DMS153 treated with DMSO at 0.1 percent for 48 hours (cell line): ENCODE results near the gene RAD50.
"Not testable (repeated sequence)": the region's sequence is repeated elsewhere in the genome, so short reads cannot be mapped to it uniquely, and the experiment has no call there.

Experiments
- DNase-seq: peaks from one replicate; lab custom pipeline; 2025; ENCODE audit not compliant: unreplicated experiment; lab: John Stamatoyannopoulos, UW

The RAD50 gene

DNA sequence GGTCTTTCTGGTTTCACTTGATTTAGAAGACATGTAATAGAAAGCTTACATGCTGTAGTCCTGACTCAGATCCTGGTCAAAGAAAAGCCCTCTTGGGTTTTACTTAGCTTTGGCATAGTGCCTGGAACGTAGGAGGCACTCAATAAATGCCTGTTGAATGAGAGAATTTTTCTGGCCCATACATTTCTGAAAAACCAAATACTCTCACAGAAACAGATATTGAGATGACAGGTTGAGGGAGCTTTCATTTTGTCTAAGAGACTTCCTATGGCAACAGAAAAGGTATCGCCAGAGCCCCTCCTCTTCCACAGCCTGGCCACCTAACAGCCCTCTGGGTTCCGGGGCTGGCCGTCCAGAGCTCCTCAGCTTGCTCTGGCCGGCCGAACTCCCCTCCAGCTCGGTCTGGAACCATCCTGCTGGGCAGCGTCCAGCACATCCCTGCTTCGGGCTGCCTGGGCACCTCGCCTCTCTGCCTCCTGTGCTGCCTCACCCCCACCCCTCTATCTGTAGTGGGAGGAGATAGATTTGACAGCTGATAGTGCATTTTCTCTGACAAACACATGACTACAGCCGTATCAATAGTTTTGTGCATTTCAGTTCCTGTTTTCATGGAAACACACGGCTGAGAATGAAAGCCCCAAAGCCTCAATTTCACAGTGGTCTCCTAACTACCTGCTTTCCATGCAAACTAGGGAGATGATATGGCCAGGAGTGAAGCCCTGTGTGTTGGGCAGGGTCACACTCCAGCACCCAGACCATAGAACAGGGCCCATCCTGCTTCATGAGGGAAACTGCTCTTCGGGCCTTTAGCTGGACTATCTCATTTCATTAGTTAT lies 118.1 kb downstream of the RAD50 start:
- no peak for DNase-seq

DNA sequence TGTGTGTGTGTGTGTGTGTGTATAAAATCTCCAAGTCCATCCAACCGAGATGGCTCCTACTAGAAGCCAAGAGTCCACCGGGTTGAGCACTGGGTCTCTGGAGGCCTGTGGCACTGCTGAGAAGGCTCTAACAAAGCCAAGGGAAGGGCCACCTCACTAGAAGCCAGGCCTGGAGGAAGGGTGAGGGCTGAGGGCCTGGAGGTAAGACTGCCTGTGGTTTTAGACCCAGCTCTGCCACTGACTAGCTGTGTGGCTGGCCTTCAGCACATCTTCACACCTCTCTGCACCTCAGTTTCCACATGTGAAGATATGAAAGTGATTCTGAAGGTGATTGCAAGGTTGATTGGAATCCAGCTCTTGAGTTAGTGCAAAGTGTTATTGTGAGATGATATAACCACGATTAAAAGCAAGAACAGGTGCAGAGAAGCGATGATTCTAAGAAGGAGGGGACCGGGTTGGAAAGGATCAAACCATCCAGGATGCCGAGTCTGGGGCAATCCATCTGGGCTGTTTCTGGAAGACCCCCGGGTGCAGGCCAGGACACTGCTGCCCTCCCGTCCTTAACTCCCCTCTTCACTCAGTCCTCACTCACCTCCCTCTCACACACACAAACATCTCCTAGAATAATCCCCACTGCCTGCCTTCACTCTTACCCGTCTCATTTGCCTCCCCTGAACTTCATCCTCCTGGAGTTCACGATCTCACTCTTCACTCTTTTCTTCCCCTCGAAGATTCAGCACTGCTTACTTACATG lies 119.3 kb downstream of the RAD50 start:
- DNase-seq = no peak

- no peak for DNase-seq
Observed at GRCh38 chr5:132677191-132677590, 120.4 kb downstream of the RAD50 start.

GRCh38 chr5:132677682-132678400 lies 121.1 kb downstream of the RAD50 start:
- DNase-seq = no peak

GRCh38 chr5:132678735-132679134 lies 122.0 kb downstream of the RAD50 start:
- DNase-seq = no peak

GRCh38 chr5:132679166-132679565 lies 122.4 kb downstream of the RAD50 start:
- DNase-seq = no peak

GRCh38 chr5:132679717-132680380 lies 123.1 kb downstream of the RAD50 start:
- DNase-seq = no peak

GRCh38 chr5:132680780-132681475 lies 124.2 kb downstream of the RAD50 start:
- DNase-seq = no peak

DNA sequence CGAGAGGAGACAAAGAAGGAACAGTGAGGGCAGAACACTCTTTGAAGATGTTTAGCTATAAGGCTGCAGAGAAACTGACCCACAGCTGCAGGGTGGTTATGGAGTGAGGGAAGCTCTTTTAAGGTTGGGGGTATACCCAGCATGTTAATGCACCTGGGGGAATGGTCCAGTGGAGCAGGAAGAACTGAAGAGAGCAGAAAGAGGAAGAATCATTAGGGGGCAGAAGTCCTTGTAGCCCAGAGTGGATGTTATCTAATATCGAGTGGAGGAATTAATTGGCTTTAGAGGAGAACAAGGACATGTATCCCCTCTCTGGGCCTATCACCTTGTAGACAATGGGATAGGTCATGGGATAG lies 124.7 kb downstream of the RAD50 start:
- no peak for DNase-seq

- DNase-seq = no peak
Observed at GRCh38 chr5:132681983-132682382, 125.2 kb downstream of the RAD50 start.

DNA sequence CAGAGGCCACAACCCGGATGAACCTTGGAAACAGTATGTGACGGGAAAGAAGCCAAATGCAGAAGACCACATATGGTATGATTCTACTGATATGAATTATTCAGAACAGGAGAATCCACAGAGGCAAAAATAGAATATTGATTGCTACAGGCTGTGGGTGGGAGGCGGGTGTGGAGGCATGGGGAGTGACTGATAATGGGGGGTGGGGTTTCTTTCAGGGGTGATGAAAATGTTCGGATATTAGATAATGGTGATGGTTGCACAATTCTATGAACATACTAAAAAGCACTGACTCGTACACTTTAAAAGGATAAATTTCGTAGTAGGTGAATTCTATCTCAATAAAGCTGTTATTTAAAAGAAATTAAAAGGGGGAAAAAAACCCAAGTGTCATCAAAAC lies 127.7 kb downstream of the RAD50 start:
- DNase-seq = no peak

- DNase-seq = no peak
Observed at GRCh38 chr5:132684922-132685720, 128.3 kb downstream of the RAD50 start.

DNA sequence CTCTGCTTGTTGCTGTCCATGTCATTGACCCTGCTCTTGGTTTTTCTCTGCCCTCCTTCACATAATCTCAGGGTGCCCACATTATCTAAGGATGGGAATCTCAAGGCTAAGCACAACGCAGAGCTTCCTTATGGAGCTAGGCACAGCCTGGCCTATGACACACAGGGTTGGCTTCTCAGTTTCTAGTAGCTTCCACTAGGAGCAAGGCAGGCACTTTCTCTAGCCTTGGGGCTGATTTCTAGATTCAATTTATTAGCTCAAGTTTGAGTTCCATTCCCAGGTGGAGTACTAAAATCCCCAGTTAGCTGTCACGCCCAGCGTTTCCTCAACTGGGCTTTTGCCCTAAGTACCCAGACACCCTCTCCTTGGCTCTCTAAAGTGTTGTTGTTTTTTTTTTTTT lies 129.4 kb downstream of the RAD50 start:
- DNase-seq = no peak

DNA sequence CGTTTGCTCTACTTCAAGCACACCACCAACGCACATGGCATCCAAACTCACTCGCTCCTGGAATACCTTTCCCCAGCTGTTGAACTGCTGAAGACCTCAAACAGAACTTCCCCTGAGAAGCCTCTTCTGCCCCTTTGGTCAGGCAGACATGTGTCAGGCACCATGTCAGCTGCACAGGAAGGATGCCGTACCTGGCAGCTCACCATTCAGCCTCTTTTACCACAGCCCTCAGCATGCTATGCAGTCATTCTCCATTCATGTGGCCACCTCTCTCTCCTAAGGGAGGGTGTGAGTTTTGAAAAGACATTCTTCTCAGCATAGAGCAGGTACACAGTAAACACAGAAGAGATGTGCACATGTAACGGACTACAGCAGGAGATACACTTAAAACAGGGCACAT lies 131.2 kb downstream of the RAD50 start:
- no peak for DNase-seq

DNA sequence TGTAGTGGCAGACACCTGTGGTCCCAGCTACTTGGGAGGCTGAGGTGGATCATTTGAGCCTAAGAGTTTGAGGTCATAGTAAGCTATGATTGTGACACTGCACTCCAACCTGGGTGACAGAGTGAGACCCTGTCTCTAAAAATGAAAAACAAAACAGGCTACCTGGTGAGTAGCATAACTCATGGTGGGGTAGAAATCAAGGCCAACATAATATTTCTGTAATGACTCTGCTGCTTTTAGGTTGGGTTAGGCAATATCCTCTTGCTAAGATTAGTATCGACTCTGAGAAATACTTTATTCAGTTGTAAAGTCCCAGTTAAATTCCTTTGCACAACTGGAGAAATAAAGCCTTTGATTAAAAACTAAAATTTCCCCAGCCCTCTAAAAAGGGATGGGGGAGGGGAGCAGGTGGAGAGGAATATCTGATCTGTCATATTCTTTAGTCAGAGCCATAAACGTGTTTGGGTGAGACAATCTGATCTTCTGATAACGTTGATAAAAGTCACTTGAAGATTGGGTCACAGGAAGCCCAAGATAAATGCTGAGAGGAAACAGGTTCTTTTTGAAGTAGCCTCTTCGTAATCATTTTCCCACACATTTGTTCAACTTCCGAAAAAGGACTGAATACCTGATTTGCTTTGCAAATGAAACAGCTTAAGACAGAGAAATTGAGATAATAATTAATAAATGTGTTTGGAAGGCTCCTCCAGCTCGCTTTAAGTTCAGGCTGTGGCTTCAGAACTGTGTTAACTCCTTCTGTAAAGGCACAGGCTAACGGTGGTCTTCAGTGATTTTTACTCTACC lies 132.0 kb downstream of the RAD50 start:
- no peak for DNase-seq

- no peak for DNase-seq
Observed at GRCh38 chr5:132689513-132689912, 132.7 kb downstream of the RAD50 start.

- DNase-seq = no peak
Observed at GRCh38 chr5:132690156-132690555, 133.4 kb downstream of the RAD50 start.

GRCh38 chr5:132691755-132692631 lies 135.2 kb downstream of the RAD50 start:
- DNase-seq = not testable (repeated sequence)
